NB4 (cell line): ENCODE measurements around the gene DHX38.

Experiments used
- POLR2A ChIP-seq: IDR thresholded peaks from 2 replicates; pipeline ENCODE4 v1.6.1; 2011; ENCODE audit warnings: mild to moderate bottlenecking; ENCODE audit not compliant: insufficient read length; ENCODE audit errors: extremely low read depth
- TF ChIP-seq, protein P1 (sequence below): IDR thresholded peaks from one replicate; pipeline ENCODE4 v1.5.1; 2012; ENCODE audit warnings: low read depth, low read length

DNA sequence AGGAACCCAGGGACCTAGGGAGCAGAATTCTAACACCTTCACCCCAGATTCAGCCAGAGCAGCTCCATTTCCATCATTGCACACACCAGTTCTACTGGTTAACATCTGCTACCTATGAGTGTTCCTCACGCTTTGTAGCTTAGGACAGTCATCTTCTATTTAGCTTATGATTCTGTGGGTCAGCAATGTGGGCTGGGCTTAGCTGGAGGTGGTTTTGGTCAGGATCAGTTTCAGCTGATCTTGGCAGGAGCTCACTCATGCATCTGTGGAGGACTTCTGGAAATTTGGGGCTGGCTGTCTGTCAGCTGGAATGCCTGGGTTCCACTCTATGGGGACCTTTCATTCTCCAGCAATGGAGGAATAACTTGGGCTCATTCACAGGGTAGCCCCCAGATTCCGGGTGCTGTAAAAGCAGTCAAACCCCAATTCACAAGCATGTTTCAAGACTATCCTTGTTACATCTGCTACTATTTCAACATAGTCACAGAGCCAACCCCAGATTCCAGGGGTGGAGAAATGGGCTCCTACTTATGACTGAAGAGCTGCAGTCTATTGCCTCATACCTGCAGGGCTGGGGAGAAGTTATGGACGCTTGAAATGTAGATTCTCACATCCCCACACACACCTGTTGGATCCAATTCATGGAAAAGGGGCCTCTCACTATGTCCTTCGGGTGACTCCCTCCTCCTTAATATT, 42.7 kb upstream of the DHX38 start:
- TF ChIP-seq, protein P1, sequence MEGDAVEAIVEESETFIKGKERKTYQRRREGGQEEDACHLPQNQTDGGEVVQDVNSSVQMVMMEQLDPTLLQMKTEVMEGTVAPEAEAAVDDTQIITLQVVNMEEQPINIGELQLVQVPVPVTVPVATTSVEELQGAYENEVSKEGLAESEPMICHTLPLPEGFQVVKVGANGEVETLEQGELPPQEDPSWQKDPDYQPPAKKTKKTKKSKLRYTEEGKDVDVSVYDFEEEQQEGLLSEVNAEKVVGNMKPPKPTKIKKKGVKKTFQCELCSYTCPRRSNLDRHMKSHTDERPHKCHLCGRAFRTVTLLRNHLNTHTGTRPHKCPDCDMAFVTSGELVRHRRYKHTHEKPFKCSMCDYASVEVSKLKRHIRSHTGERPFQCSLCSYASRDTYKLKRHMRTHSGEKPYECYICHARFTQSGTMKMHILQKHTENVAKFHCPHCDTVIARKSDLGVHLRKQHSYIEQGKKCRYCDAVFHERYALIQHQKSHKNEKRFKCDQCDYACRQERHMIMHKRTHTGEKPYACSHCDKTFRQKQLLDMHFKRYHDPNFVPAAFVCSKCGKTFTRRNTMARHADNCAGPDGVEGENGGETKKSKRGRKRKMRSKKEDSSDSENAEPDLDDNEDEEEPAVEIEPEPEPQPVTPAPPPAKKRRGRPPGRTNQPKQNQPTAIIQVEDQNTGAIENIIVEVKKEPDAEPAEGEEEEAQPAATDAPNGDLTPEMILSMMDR = no peak
- no peak for TF ChIP-seq POLR2A
